LNCAP (cell line): ENCODE data around the gene ARHGAP28.

ENCODE experiments used
- TF ChIP-seq, protein P1 (sequence below): fragments of 450-650 bp; IDR thresholded peaks from 2 replicates; pipeline ENCODE4 v1.5.1; 2017; ENCODE audit warnings: mild to moderate bottlenecking

ARHGAP28 gene

DNA sequence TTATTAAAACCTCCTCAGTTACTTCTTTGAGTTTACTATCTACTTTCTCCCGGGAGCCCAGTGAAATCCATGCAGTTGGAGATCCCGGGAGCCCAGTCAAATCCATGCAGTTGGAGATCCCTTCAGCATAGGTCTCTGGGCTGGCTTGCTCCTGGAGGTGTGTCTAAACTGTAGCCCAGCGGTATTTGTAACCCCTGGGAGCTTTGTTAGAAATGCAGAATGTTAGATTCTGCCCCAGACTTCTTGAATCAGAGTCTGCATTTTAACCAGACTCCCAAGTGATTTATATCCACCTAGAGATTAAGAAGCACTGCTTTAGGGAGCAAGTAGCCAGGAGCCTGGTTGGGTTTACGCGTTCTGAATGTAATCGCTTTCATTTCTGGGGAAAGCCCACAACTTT lies 54.5 kb downstream of the ARHGAP28 start:
- TF ChIP-seq, protein P1, sequence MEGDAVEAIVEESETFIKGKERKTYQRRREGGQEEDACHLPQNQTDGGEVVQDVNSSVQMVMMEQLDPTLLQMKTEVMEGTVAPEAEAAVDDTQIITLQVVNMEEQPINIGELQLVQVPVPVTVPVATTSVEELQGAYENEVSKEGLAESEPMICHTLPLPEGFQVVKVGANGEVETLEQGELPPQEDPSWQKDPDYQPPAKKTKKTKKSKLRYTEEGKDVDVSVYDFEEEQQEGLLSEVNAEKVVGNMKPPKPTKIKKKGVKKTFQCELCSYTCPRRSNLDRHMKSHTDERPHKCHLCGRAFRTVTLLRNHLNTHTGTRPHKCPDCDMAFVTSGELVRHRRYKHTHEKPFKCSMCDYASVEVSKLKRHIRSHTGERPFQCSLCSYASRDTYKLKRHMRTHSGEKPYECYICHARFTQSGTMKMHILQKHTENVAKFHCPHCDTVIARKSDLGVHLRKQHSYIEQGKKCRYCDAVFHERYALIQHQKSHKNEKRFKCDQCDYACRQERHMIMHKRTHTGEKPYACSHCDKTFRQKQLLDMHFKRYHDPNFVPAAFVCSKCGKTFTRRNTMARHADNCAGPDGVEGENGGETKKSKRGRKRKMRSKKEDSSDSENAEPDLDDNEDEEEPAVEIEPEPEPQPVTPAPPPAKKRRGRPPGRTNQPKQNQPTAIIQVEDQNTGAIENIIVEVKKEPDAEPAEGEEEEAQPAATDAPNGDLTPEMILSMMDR: no peak

DNA sequence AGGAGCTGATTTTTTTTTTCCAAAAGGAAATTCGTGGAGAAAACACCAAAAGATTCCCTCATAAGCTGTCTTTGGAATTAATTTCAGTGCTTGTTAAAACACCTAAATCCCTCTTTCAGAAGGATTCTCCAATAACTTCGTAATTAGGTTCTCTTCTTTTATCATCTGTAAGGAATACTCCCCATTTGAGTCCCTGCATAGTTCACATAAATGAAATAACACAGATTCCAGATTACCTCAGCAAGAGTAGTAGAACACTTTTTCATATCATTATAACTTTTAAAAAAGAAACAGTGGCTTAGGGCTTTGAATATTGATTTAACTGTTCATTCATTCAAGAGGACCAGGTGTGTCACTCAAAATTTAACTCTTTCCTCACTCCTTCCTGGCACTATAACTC lies 55.5 kb downstream of the ARHGAP28 start:
- TF ChIP-seq, protein P1: no peak

DNA sequence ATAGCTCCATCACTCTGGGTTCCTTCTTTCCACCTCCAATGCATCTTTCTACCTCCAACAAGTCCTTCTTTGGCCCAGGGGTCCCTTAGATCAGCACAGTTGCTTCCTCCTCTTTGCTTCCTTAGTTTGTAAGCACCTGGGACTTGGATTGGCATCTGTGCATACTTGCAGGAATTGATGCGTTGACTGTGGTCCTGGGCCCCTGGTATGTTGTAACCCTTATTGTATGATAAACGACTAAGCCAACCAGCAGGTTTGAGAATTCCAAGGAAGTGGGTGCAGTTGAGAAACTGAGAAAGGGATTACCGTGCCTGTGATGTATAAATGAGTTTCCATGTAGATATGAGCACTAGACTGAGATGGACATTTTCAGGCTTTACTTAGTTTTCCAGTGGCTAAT lies 55.9 kb downstream of the ARHGAP28 start:
- TF ChIP-seq, protein P1: no peak

DNA sequence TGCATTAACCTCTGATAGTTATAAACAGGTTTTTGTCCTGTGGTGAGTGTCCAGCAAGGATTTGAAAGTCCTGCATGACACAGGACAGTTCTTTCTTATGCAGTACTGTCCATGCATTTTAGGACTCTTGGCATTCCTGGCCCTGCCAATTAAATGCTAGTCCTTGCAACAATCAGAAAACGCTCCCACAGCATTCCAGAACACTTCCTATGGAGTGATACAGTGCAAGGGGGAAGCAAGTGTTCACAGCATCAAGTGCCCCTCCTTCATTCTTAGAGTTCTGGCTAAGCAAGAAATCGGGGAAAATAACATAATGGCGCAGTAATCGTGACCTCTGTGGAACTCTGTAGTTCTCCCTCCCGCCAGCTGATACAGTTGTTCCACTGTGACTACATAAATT lies 62.9 kb downstream of the ARHGAP28 start:
- TF ChIP-seq, protein P1: no peak

DNA sequence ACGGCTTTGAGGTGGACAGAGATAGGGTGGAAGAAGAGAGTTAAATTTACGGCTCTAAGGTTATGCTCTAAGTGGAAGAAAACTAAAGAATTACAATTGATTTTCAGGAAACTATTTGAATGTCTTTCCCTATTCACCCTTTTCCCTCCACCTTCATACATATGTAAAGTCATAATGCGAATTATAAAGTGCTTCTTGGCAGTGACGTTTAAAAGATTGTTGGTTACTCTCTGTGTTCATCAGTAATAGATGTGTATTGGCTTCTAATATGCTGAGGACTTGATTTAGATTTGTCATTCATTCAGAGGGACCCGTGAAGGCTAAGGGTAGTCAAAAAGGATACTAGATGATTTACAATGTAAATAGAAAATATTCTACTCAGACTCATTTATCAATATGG lies 63.9 kb downstream of the ARHGAP28 start:
- TF ChIP-seq, protein P1: no peak

DNA sequence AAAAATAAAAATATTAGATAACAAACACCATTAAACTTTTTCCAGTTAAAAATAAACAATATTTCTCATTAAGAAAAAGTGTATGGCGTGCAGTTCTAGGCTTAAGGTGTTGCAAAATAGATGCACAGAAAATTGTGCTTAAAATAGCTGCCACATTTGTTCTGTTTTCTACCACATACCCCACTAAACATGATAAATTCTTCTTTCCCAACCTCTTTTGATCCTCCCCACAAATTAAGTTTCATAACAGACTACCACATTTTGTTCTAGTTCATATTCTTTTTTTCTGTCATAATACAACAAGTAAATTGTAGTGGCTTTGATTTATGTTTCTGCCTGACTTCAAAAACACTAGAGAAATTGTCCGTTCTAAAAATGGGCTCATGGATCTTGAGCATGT lies 64.5 kb downstream of the ARHGAP28 start:
- TF ChIP-seq, protein P1: no peak

DNA sequence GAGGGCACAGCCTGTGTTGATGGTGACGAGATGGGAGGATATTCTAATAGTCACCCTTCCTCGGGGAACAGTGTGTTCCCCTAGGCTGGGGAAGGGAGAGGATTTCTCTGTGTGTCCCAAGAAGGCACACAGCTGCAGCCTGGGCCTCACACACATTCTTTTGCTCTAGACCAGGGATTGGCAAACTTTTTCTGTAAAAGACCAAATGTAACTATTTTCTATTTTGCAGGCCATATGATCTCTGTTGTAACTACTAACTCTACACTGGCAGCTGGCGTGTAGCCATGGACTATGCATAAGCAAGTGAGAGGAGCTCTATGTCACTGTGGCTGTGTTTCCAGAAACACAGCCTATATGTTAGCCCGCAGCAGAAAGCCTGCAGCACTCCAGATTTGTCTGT lies 65.8 kb downstream of the ARHGAP28 start:
- TF ChIP-seq, protein P1: no peak

DNA sequence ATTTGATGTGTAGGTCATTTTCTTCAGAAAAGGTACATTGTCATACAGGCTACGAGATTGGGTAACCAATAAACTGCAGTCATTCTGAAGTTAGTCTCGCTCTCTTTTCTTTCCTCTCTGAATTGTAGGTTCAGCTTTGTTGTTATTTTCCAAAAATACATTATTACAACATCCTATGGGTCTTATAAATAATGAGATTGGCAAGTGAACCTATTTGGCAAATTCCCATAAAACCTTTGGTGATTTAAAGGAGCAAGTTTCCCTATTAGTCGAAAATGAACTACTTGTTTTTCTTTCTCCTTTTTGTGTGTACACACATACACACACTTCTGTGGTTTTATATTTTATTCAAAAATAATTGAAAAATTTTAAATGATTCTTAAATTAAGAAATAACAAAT lies 67.0 kb downstream of the ARHGAP28 start:
- TF ChIP-seq, protein P1: no peak
